ENCODE results near the gene FOLR2. TPM values are rescaled to one million over a fixed set of nuclear protein-coding genes. Genes with fewer than 3 reads are reported as not detected.

Gene FOLR2
- total RNA-seq, 3 donors from 2014 or later: not detected

GRCh38 chr11:72230764-72231365, 14.3 kb downstream of the FOLR2 start:
- no peaks in the 10 kb centered on the region for H3K9me3 Mint-ChIP-seq
- H3K27me3 Mint-ChIP-seq (ENCODE audit: low read depth): no peaks in the 10 kb centered on the region
- peaks cover 18% of the 10 kb centered on the region for H3K36me3 Mint-ChIP-seq (ENCODE audit: insufficient read depth)
- peaks cover 8% of the 10 kb centered on the region for H3K4me1 Mint-ChIP-seq (ENCODE audit: low read depth)
- ATAC-seq (no peak), DNase-seq (no peak)
- H3K4me3 Mint-ChIP-seq: no peak overlapping the region

DNA sequence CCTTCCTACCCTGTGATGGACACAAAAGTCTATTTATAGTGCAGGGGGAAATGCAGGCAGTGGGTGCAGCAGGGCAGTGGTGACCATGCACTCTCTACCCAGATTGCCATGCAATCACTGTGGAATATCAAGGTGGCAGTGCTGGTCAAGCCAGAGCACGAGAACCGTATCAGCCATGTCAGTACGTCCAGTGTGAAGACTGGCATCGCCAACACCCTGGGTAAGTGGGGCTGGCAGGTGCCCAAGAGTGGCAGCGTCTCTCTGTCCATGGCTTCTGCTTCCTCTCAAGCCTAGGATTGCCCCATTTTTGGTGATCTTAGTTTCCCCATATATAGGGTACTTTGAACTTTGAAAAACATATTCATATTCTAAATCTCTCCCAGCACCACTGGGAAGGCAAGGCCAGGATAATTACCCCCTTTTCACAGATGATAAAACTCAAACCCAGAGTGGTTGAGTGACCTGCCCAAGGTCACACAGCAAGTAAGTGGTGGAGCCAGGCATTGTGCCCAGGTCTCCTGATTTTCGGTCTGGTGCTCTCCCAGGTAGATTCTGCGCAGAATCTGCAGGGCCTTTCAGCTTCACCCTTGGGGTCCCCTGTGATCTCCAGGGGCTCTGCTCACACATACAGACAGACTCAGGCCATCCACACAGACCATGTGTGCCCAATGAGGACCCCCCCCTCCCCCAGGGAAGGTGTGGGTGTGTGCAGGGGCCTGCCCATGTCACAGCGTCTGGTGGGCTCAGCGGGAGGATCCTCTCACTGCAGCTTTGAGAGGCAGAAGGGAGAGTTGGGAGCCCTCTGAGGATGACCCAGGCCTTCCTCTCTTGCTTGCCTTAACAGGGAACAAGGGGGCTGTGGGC, 15.0 kb downstream of the FOLR2 start:
- no peak overlapping the region for H3K4me3 Mint-ChIP-seq
- no peak for ATAC-seq
- H3K4me1 Mint-ChIP-seq (ENCODE audit: low read depth): peaks cover 3% of the 10 kb centered on the region
- no peaks in the 10 kb centered on the region for H3K27me3 Mint-ChIP-seq (ENCODE audit: low read depth)
- no peak for DNase-seq
- no peaks in the 10 kb centered on the region for H3K9me3 Mint-ChIP-seq
- H3K36me3 Mint-ChIP-seq (ENCODE audit: insufficient read depth): peaks cover 21% of the 10 kb centered on the region

GRCh38 chr11:72232260-72233055, 15.9 kb downstream of the FOLR2 start:
- Mint-ChIP-seq H3K27me3 (ENCODE audit: low read depth) (no peaks in the 10 kb centered on the region), H3K4me3 (no peak overlapping the region), H3K9me3 (no peaks in the 10 kb centered on the region), H3K4me1 (ENCODE audit: low read depth) (peaks cover 3% of the 10 kb centered on the region), H3K36me3 (ENCODE audit: insufficient read depth) (peaks cover 21% of the 10 kb centered on the region)
- ATAC-seq (no peak), DNase-seq (no peak)

GRCh38 chr11:72233056-72233772, 16.6 kb downstream of the FOLR2 start:
- no peaks in the 10 kb centered on the region for H3K27me3 Mint-ChIP-seq (ENCODE audit: low read depth)
- no peak for ATAC-seq
- DNase-seq: no peak
- peaks cover 21% of the 10 kb centered on the region for H3K36me3 Mint-ChIP-seq (ENCODE audit: insufficient read depth)
- peaks cover 3% of the 10 kb centered on the region for H3K4me1 Mint-ChIP-seq (ENCODE audit: low read depth)
- no peak overlapping the region for H3K4me3 Mint-ChIP-seq
- no peaks in the 10 kb centered on the region for H3K9me3 Mint-ChIP-seq

- H3K27me3 Mint-ChIP-seq (ENCODE audit: low read depth): peaks cover 3% of the 10 kb centered on the region
- no peaks in the 10 kb centered on the region for H3K9me3 Mint-ChIP-seq
- peaks cover 21% of the 10 kb centered on the region for H3K36me3 Mint-ChIP-seq (ENCODE audit: insufficient read depth)
- ATAC-seq: no peak
- no peak overlapping the region for H3K4me3 Mint-ChIP-seq
- DNase-seq: no peak
- peaks cover 4% of the 10 kb centered on the region for H3K4me1 Mint-ChIP-seq (ENCODE audit: low read depth)
Observed at GRCh38 chr11:72233773-72234513, 17.3 kb downstream of the FOLR2 start.

- no peak for DNase-seq
- peaks cover 7% of the 10 kb centered on the region for H3K4me1 Mint-ChIP-seq (ENCODE audit: low read depth)
- H3K9me3 Mint-ChIP-seq: no peaks in the 10 kb centered on the region
- peaks cover 21% of the 10 kb centered on the region for H3K36me3 Mint-ChIP-seq (ENCODE audit: insufficient read depth)
- H3K4me3 Mint-ChIP-seq: no peak overlapping the region
- H3K27me3 Mint-ChIP-seq (ENCODE audit: low read depth): peaks cover 7% of the 10 kb centered on the region
- ATAC-seq: no peak
Observed at GRCh38 chr11:72234514-72234830, 17.9 kb downstream of the FOLR2 start.

DNA sequence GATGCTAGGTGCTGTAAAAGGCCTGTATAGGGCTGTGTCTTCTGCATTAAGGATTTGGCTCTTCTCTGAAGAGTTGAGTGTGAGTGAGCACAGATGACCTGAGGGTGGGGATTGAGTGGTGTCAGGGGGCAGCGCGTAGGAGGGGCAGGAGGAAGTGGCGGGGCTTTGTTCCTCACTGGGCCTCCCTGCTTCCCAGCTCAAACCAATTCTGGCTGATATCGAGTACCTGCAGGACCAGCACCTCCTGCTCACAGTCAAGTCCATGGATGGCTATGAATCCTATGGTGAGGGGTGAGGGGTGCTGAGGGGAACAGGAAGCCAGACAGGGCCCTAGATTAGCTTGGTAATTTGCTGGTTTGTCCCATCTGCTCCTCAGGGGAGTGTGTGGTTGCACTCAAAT, 18.3 kb downstream of the FOLR2 start:
- peaks cover 8% of the 10 kb centered on the region for H3K27me3 Mint-ChIP-seq (ENCODE audit: low read depth)
- DNase-seq: no peak
- H3K9me3 Mint-ChIP-seq: no peaks in the 10 kb centered on the region
- H3K4me3 Mint-ChIP-seq: no peak overlapping the region
- peaks cover 8% of the 10 kb centered on the region for H3K4me1 Mint-ChIP-seq (ENCODE audit: low read depth)
- peaks cover 21% of the 10 kb centered on the region for H3K36me3 Mint-ChIP-seq (ENCODE audit: insufficient read depth)
- no peak for ATAC-seq

DNA sequence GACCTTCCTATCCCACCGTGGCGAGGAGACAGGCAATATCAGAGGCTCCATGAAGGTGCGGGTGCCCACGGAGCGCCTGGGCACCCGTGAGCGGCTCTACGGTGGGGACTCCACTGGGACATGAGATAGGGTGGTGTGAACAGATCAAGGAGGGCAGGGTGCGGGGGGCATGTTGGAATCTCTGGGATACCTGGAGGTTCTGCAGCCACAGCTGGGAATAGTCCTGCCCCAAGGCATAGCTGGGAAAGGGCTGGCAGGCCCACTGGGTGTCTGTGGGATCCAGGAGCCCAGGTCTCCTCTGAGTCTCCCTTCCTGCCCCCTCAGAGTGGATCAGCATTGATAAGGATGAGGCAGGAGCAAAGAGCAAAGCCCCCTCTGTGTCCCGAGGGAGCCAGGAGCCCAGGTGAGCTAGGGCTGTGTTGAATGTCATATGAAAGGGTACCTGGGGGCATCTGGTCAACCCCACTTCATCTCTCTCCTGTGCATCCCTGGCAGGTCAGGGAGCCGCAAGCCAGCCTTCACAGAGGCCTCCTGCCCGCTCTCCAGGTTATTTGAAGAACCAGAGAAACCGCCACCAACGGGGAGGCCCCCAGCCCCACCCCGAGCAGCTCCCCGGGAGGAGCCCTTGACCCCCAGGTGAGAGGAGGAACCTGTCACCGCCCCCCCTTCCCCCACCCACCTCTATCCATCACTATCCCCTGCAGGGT, 18.9 kb downstream of the FOLR2 start:
- Mint-ChIP-seq H3K27me3 (ENCODE audit: low read depth) (peaks cover 11% of the 10 kb centered on the region), H3K36me3 (ENCODE audit: insufficient read depth) (peaks cover 21% of the 10 kb centered on the region), H3K4me1 (ENCODE audit: low read depth) (peaks cover 11% of the 10 kb centered on the region), H3K9me3 (no peaks in the 10 kb centered on the region), H3K4me3 (no peak overlapping the region)
- DNase-seq (no peak), ATAC-seq (no peak)

- peaks cover 21% of the 10 kb centered on the region for H3K36me3 Mint-ChIP-seq (ENCODE audit: insufficient read depth)
- peaks cover 16% of the 10 kb centered on the region for H3K4me1 Mint-ChIP-seq (ENCODE audit: low read depth)
- no peak for ATAC-seq
- peaks cover 18% of the 10 kb centered on the region for H3K27me3 Mint-ChIP-seq (ENCODE audit: low read depth)
- no peak for DNase-seq
- H3K4me3 Mint-ChIP-seq: no peak overlapping the region
- H3K9me3 Mint-ChIP-seq: no peaks in the 10 kb centered on the region
Observed at GRCh38 chr11:72236083-72236697, 19.6 kb downstream of the FOLR2 start.

- H3K4me3 Mint-ChIP-seq: no peak overlapping the region
- ATAC-seq (no peak), DNase-seq (no peak)
- H3K4me1 Mint-ChIP-seq (ENCODE audit: low read depth): peaks cover 18% of the 10 kb centered on the region
- peaks cover 23% of the 10 kb centered on the region for H3K27me3 Mint-ChIP-seq (ENCODE audit: low read depth)
- H3K36me3 Mint-ChIP-seq (ENCODE audit: insufficient read depth): peaks cover 15% of the 10 kb centered on the region
- no peaks in the 10 kb centered on the region for H3K9me3 Mint-ChIP-seq
Observed at GRCh38 chr11:72236774-72237111, 20.1 kb downstream of the FOLR2 start.

DNA sequence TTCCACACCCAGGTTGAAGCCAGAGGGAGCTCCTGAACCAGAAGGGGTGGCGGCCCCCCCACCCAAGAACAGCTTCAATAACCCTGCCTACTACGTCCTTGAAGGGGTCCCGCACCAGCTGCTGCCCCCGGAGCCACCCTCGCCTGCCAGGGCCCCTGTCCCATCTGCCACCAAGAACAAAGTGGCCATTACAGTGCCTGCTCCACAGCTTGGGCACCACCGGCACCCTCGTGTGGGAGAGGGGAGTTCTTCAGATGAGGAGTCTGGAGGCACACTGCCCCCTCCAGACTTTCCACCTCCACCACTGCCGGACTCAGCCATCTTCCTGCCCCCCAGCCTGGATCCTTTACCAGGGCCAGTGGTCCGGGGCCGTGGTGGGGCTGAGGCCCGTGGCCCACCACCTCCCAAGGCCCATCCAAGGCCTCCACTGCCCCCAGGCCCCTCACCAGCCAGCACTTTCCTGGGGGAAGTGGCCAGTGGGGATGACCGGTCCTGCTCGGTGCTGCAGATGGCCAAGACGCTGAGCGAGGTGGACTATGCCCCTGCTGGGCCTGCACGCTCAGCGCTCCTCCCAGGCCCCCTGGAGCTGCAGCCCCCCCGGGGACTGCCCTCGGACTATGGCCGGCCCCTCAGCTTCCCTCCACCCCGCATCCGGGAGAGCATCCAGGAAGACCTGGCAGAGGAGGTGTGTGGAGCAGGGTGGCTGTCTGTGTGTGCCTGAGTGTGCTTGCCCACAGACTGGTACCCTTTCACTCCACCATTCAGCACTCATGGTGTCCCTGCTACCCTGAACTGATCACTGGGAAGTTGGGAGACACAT, 20.7 kb downstream of the FOLR2 start:
- DNase-seq: no peak
- H3K4me1 Mint-ChIP-seq (ENCODE audit: low read depth): peaks cover 21% of the 10 kb centered on the region
- ATAC-seq: no peak
- H3K4me3 Mint-ChIP-seq: no peak overlapping the region
- H3K36me3 Mint-ChIP-seq (ENCODE audit: insufficient read depth): peaks cover 13% of the 10 kb centered on the region
- H3K27me3 Mint-ChIP-seq (ENCODE audit: low read depth): peaks cover 29% of the 10 kb centered on the region
- no peaks in the 10 kb centered on the region for H3K9me3 Mint-ChIP-seq

DNA sequence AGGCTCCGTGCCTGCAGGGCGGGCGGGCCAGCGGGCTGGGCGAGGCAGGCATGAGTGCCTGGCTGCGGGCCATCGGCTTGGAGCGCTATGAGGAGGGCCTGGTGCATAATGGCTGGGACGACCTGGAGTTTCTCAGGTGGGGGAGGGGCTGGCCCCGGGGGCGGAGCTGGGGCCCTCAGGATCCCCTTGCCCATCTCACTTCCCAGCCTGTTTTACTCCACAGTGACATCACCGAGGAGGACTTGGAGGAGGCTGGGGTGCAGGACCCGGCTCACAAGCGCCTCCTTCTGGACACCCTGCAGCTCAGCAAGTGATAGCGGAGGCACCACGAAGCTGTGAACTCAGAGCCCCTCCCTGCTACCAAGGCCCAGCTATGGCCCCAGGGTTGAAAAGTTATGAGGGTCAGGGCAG, 21.5 kb downstream of the FOLR2 start:
- peak; percentile 34 for DNase-seq
- peak; percentile 44 to 46 for ATAC-seq
- H3K4me3 Mint-ChIP-seq: no peak overlapping the region
- peaks cover 36% of the 10 kb centered on the region for H3K27me3 Mint-ChIP-seq (ENCODE audit: low read depth)
- peaks cover 13% of the 10 kb centered on the region for H3K36me3 Mint-ChIP-seq (ENCODE audit: insufficient read depth)
- H3K4me1 Mint-ChIP-seq (ENCODE audit: low read depth): peaks cover 22% of the 10 kb centered on the region
- no peaks in the 10 kb centered on the region for H3K9me3 Mint-ChIP-seq
